Osteoblast (primary cell): ENCODE data around the gene RNASEH2B. TPM values are rescaled to one million over a fixed set of nuclear protein-coding genes. Genes with fewer than 3 reads are reported as not detected.

Source experiments
- DNase-seq: peaks from one replicate; pipeline ENCODE4 v3.0.0; 2011; ENCODE audit warnings: low spot score, mixed read lengths; ENCODE audit not compliant: insufficient read length; ENCODE audit errors: missing footprints
- H2AFZ ChIP-seq: 2 replicates; pipeline ENCODE4 v1.6.0; 2011; ENCODE audit warnings: mild to moderate bottlenecking, low read length
- H3K27ac ChIP-seq: 2 replicates; pipeline ENCODE4 v1.5.1; 2011; ENCODE audit warnings: mild to moderate bottlenecking, low read depth, low read length, moderate library complexity
- H3K27me3 ChIP-seq: 2 replicates; pipeline ENCODE4 v1.6.0; 2012; ENCODE audit warnings: mild to moderate bottlenecking, control low read depth, inconsistent platforms, low read length, moderate library complexity; ENCODE audit not compliant: insufficient read depth
- H3K36me3 ChIP-seq: 2 replicates; pipeline ENCODE4 v1.5.1; 2011; ENCODE audit warnings: mild to moderate bottlenecking, low read length, control low read depth, moderate library complexity; ENCODE audit not compliant: insufficient read depth
- H3K4me1 ChIP-seq: 2 replicates; pipeline ENCODE4 v1.5.1; 2011; ENCODE audit warnings: mild to moderate bottlenecking, low read length, control low read depth, moderate library complexity; ENCODE audit not compliant: insufficient read depth
- H3K4me2 ChIP-seq: 2 replicates; pipeline ENCODE4 v1.6.0; 2011; ENCODE audit warnings: mild to moderate bottlenecking, low read length; ENCODE audit not compliant: insufficient read depth
- H3K4me3 ChIP-seq: fragments of 200-600 bp; sonication (generic); 3 replicates; pipeline ENCODE4 v1.5.1; 2012; ENCODE audit warnings: mild to moderate bottlenecking, low read length, inconsistent platforms; ENCODE audit not compliant: insufficient read depth
- H3K79me2 ChIP-seq: 2 replicates; pipeline ENCODE4 v1.6.0; 2012; ENCODE audit warnings: mild to moderate bottlenecking, low read length, control low read depth, inconsistent platforms; ENCODE audit not compliant: insufficient read depth
- H3K9me3 ChIP-seq: 2 replicates; pipeline ENCODE4 v1.5.1; 2011; ENCODE audit warnings: low read depth, low read length, control low read depth
- H4K20me1 ChIP-seq: 2 replicates; pipeline ENCODE4 v1.6.0; 2012; ENCODE audit warnings: mild to moderate bottlenecking, low read length, control low read depth; ENCODE audit not compliant: insufficient read depth
- total RNA-seq: library from RNA; depleted of rRNA; stranded (reverse); fragments of >200 nt; gene quantifications from 2 replicates; pipeline ENCODE4 v1.2.3, GENCODE V29; 2012
- TF ChIP-seq, protein P1 (sequence below): IDR thresholded peaks from 2 replicates; pipeline ENCODE4 v1.5.1; 2011; ENCODE audit warnings: mild to moderate bottlenecking, low read depth, low read length, moderate library complexity; ENCODE audit errors: extremely low read depth

RNASEH2B gene
- total RNA-seq, 1 donor, result 47.4 TPM

DNA sequence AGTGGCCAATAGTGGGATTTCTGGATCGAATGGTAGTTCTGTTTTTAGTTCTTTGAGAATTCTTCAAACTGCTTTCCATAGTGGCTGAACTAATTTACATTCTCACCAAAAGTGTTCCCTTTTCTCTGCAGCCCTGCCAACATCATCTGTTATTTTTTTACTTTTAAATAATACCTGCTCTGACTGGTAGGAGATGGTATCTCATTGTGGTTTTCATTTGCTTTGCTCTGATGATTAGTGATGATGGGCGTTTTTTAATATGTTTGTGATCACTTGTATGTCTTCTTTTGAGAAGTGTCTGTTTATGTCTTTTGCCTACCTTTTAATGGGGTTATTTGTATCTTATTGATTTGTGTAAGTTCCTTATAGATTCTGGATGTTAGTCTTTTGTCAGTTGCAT, 48.0 kb downstream of the RNASEH2B start:
- Histone ChIP-seq H3K4me1 (no peaks in the 10 kb centered on the region), H3K9me3 (no peaks in the 10 kb centered on the region), H3K36me3 (peaks cover 4% of the 10 kb centered on the region), H3K4me3 (no peak overlapping the region), H4K20me1 (no peaks in the 10 kb centered on the region), H3K27me3 (no peaks in the 10 kb centered on the region), H3K79me2 (no peaks in the 10 kb centered on the region), H3K4me2 (no peak overlapping the region), H2AFZ (no peak overlapping the region), H3K27ac (no peak overlapping the region)
- TF ChIP-seq, protein P1, sequence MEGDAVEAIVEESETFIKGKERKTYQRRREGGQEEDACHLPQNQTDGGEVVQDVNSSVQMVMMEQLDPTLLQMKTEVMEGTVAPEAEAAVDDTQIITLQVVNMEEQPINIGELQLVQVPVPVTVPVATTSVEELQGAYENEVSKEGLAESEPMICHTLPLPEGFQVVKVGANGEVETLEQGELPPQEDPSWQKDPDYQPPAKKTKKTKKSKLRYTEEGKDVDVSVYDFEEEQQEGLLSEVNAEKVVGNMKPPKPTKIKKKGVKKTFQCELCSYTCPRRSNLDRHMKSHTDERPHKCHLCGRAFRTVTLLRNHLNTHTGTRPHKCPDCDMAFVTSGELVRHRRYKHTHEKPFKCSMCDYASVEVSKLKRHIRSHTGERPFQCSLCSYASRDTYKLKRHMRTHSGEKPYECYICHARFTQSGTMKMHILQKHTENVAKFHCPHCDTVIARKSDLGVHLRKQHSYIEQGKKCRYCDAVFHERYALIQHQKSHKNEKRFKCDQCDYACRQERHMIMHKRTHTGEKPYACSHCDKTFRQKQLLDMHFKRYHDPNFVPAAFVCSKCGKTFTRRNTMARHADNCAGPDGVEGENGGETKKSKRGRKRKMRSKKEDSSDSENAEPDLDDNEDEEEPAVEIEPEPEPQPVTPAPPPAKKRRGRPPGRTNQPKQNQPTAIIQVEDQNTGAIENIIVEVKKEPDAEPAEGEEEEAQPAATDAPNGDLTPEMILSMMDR, result no peak
- no peak for DNase-seq

DNA sequence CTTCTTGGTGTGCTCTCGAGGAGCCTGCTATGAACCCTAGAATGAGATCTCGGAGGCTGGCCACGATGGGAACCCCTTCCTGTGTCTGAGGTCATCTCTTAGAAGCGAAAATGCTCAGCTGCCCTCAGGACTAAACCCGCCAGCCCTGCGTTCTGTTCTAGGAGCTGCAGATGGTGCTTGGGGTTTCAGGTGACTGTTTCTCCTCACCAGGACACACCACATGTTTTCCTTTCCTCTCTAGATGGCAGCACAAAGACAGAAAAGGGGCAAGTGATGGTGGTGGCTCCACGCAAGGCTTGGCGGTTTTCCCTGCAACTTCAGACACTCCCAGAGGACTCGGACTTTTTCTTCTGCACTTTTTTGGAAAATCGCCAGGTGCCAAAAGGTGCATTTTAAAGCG, 60.1 kb downstream of the RNASEH2B start:
- Histone ChIP-seq H3K79me2 (no peaks in the 10 kb centered on the region), H2AFZ (no peak overlapping the region), H3K4me3 (no peak overlapping the region), H3K9me3 (no peaks in the 10 kb centered on the region), H3K27ac (no peak overlapping the region), H3K27me3 (no peaks in the 10 kb centered on the region), H4K20me1 (no peaks in the 10 kb centered on the region), H3K4me2 (no peak overlapping the region), H3K4me1 (no peaks in the 10 kb centered on the region), H3K36me3 (no peaks in the 10 kb centered on the region)
- TF ChIP-seq, protein P1, result no peak
- no peak for DNase-seq

DNA sequence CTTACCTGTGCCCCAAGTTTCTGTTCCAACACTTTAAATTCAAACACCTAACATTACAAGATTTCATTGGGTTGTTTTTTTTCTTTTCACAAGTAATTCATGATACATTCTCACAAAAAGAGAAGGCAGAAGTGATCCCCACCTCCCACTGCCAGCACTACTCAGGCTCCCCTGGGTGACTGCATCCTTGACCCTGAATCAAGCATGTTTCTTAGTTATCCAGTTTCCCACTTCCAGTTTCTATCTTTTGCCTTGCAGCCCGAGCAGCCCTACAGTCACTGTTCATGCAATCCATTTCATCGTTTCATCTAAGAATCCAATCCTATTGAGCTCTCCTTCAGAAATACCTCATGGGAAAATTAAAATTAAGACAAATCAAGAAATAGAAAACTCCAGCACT, 61.4 kb downstream of the RNASEH2B start:
- no peak for DNase-seq
- Histone ChIP-seq H3K4me2 (no peak overlapping the region), H3K27ac (no peak overlapping the region), H3K9me3 (no peaks in the 10 kb centered on the region), H3K4me3 (no peak overlapping the region), H3K79me2 (no peaks in the 10 kb centered on the region), H4K20me1 (no peaks in the 10 kb centered on the region), H3K36me3 (no peaks in the 10 kb centered on the region), H3K27me3 (no peaks in the 10 kb centered on the region), H3K4me1 (no peaks in the 10 kb centered on the region), H2AFZ (no peak overlapping the region)
- TF ChIP-seq, protein P1, result no peak

DNA sequence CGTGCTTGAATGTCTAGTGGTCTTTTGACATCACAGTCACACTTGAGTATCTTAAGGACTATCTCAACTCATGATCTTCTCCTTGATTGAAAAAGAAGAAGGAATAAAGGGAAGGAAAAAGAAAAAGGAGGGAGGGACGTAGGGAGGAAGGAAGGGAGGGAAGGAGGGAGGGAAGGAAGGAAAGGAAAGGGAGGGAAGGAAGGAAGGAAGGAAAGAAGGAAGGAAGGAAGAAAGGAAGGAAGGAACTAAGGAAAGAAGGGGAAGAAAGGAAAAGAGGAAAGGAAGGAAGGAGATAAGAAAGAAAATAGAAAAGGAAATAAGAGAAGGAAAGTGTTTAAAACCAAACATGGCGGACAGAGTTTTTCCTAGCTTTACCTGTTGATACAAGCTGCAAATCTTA, 64.7 kb downstream of the RNASEH2B start:
- Histone ChIP-seq H3K79me2 (no peaks in the 10 kb centered on the region), H4K20me1 (no peaks in the 10 kb centered on the region), H3K27ac (no peak overlapping the region), H3K4me1 (no peaks in the 10 kb centered on the region), H3K36me3 (no peaks in the 10 kb centered on the region), H3K4me2 (no peak overlapping the region), H3K27me3 (no peaks in the 10 kb centered on the region), H3K4me3 (no peak overlapping the region), H2AFZ (no peak overlapping the region), H3K9me3 (no peaks in the 10 kb centered on the region)
- TF ChIP-seq, protein P1, result no peak
- no peak for DNase-seq
